ACC112 (cell line): ENCODE results near the gene LLGL2.
"Not testable (repeated sequence)": the region's sequence is repeated elsewhere in the genome, so short reads cannot be mapped to it uniquely, and the experiment has no call there.

Source experiments
- H2AFZ ChIP-seq: fragments of 200-600 bp; sonication (generic); one replicate; pipeline ENCODE4 v1.6.0; 2017; ENCODE audit warnings: antibody characterized with exemption, low read length; ENCODE audit not compliant: unreplicated experiment
- H3K27ac ChIP-seq: fragments of 200-600 bp; sonication (generic); 2 replicates; pipeline ENCODE4 v1.5.1; 2014; ENCODE audit warnings: low read depth, mild to moderate bottlenecking, antibody characterized with exemption, low read length, moderate library complexity
- H3K27me3 ChIP-seq: fragments of 200-600 bp; sonication (generic); 2 replicates; pipeline ENCODE4 v1.6.1; 2014; ENCODE audit warnings: mild to moderate bottlenecking, antibody characterized with exemption, low read length, moderate library complexity, mixed read lengths; ENCODE audit not compliant: insufficient read depth
- H3K36me3 ChIP-seq: fragments of 200-600 bp; sonication (generic); 2 replicates; pipeline ENCODE4 v1.6.1; 2016; ENCODE audit warnings: mild to moderate bottlenecking, antibody characterized with exemption, low read length, moderate library complexity, mixed read lengths; ENCODE audit not compliant: insufficient read depth
- H3K4me1 ChIP-seq: fragments of 200-600 bp; sonication (generic); one replicate; pipeline ENCODE4 v1.6.1; 2016; ENCODE audit warnings: low read length, mixed read lengths; ENCODE audit not compliant: insufficient read depth, unreplicated experiment, control insufficient read depth
- H3K4me3 ChIP-seq: fragments of 200-600 bp; sonication (generic); 2 replicates; pipeline ENCODE4 v1.5.1; 2014; ENCODE audit warnings: mild to moderate bottlenecking, low read depth, low read length
- H3K79me2 ChIP-seq: fragments of 200-600 bp; sonication (generic); one replicate; pipeline ENCODE4 v1.6.0; 2016; ENCODE audit warnings: low read length; ENCODE audit not compliant: control insufficient read depth, unreplicated experiment, insufficient read depth

LLGL2 gene, protein sequence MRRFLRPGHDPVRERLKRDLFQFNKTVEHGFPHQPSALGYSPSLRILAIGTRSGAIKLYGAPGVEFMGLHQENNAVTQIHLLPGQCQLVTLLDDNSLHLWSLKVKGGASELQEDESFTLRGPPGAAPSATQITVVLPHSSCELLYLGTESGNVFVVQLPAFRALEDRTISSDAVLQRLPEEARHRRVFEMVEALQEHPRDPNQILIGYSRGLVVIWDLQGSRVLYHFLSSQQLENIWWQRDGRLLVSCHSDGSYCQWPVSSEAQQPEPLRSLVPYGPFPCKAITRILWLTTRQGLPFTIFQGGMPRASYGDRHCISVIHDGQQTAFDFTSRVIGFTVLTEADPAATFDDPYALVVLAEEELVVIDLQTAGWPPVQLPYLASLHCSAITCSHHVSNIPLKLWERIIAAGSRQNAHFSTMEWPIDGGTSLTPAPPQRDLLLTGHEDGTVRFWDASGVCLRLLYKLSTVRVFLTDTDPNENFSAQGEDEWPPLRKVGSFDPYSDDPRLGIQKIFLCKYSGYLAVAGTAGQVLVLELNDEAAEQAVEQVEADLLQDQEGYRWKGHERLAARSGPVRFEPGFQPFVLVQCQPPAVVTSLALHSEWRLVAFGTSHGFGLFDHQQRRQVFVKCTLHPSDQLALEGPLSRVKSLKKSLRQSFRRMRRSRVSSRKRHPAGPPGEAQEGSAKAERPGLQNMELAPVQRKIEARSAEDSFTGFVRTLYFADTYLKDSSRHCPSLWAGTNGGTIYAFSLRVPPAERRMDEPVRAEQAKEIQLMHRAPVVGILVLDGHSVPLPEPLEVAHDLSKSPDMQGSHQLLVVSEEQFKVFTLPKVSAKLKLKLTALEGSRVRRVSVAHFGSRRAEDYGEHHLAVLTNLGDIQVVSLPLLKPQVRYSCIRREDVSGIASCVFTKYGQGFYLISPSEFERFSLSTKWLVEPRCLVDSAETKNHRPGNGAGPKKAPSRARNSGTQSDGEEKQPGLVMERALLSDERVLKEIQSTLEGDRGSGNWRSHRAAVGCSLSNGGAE

GRCh38 chr17:75524970-75525805 lies at the start of gene LLGL2:
Gene LLGL2 (plus strand): TSS chr17:75525697. CDS start chr17:75543427, 17,730 bp downstream.
- peaks cover 17% of the 10 kb centered on the region for H3K27me3 ChIP-seq
- H3K4me1 ChIP-seq, result no peaks in the 10 kb centered on the region
- no peaks in the 10 kb centered on the region for H3K79me2 ChIP-seq
- H3K36me3 ChIP-seq, result no peaks in the 10 kb centered on the region
- peak within 1 kb of the TSS; percentile 57 for H2AFZ ChIP-seq
- peak within 1 kb of the TSS; percentile 61 for H3K4me3 ChIP-seq
- H3K27ac ChIP-seq, result no peak within 1 kb of the TSS

DNA sequence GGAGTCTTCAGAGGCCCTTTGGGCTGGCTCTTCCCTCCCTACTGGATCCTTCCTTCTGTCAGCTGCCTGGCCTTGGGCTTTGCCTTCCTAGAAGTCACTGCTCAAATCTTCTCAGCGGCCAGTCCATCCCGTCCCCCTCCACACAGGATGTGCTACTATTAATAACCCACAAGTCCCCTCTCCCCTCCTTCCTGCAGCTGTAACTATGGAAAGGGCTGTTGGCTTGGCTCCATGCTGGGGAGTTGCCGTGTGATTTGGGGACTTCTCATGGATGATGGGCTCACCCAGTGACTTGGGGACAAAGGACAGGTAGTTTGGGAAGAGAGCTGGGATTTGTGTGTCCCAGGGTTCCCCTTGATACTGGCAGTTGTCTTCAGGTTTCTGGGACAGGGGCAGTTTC lies 49.6 kb upstream of the LLGL2 start:
- H3K79me2 ChIP-seq, result no peaks in the 10 kb centered on the region
- H3K27ac ChIP-seq, result no peak overlapping the region
- no peaks in the 10 kb centered on the region for H3K27me3 ChIP-seq
- H3K4me3 ChIP-seq, result no peak overlapping the region
- no peak overlapping the region for H2AFZ ChIP-seq
- H3K36me3 ChIP-seq, result no peaks in the 10 kb centered on the region
- H3K4me1 ChIP-seq, result no peaks in the 10 kb centered on the region

- H3K4me3 ChIP-seq, result no peak overlapping the region
- H3K27me3 ChIP-seq, result no peaks in the 10 kb centered on the region
- no peaks in the 10 kb centered on the region for H3K79me2 ChIP-seq
- H3K4me1 ChIP-seq, result no peaks in the 10 kb centered on the region
- no peak overlapping the region for H3K27ac ChIP-seq
- H3K36me3 ChIP-seq, result no peaks in the 10 kb centered on the region
- no peak overlapping the region for H2AFZ ChIP-seq
Measured at GRCh38 chr17:75476271-75476671, 49.2 kb upstream of the LLGL2 start.

DNA sequence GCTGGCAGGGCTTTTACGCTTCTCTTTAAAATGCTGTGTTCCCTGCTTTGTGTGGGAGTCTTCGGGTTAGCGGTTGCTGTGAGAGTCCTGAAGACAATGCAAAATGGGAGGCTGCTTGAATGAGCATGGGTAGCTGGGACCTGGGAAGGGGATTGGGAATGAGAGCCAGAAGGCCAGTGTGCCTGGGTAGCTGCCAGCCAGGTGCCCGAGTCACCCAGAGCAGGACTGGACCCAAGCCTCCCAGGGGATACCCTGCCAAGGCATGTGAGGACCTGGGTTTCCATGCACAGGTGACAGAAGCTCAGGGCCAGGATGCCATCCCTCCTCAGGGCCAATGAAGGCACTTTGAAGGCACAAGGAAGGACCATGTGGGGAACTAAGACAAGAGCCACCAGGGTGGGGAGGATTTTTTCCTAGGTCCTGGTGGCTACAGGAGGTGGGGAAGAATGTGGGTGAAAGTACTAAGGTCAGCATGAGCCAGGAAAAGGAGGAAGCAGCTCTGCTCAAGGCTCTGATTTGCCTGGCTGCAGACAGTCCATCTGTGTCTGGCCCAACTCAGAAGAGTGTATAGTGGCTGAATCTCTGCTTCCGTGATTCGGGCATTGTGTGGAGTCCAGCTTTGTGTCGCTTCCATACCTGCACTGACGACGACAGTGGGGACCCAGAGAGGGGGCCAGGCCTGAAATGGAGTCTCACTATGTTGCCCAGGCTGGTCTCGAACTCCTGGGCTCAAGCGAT lies 48.6 kb upstream of the LLGL2 start:
- H3K4me1 ChIP-seq, result no peaks in the 10 kb centered on the region
- H2AFZ ChIP-seq, result no peak overlapping the region
- H3K27ac ChIP-seq, result no peak overlapping the region
- H3K4me3 ChIP-seq, result no peak overlapping the region
- H3K27me3 ChIP-seq, result no peaks in the 10 kb centered on the region
- no peaks in the 10 kb centered on the region for H3K36me3 ChIP-seq
- no peaks in the 10 kb centered on the region for H3K79me2 ChIP-seq

DNA sequence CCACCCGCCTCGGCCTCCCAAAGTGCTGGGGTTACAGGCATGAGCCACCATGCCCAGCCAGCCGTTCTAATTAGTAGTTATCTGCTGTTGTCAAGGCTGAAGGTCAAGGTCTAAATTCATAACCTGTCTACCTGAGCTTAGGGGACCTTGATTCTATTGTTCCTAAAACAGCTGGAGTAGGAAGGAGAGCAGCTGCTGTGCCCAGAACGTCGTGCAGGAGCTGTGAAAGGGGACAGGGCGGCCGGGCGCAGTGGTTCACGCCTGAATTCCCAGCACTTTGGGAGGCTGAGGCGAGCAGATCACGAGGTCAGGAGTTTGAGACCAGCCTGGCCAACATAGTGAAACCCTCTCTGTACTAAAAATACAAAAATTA lies 48.0 kb upstream of the LLGL2 start:
- H3K4me1 ChIP-seq, H3K27ac ChIP-seq, H3K27me3 ChIP-seq, H3K4me3 ChIP-seq, H3K36me3 ChIP-seq, H2AFZ ChIP-seq, H3K79me2 ChIP-seq: not testable (repeated sequence)

DNA sequence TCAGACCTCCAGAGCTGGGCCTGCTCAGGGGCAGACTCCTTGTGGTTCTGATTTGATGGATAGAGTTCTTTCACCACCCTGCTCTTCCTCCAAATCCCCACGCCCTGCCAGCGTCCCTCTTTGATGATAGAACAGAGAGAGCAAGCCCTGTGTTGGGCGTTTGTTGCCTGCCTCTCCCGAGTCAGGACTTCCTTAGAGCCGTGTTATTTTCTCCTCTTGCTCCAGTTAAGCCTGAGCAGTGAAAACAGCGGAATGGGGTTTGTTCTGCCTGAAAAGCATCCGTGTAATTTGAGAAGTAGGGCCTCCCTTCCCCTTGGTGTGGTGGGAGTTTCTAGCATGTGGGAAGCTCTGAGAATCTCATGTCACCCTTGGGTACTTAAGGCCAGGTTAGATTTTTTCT lies 47.0 kb upstream of the LLGL2 start:
- Histone ChIP-seq H2AFZ (no peak overlapping the region), H3K27ac (no peak overlapping the region)

GRCh38 chr17:75480281-75480680 lies 45.2 kb upstream of the LLGL2 start:
- no peak overlapping the region for H3K27ac ChIP-seq
- H3K4me3 ChIP-seq, result no peak overlapping the region
- H3K36me3 ChIP-seq, result no peaks in the 10 kb centered on the region
- no peaks in the 10 kb centered on the region for H3K79me2 ChIP-seq
- no peaks in the 10 kb centered on the region for H3K27me3 ChIP-seq
- no peak overlapping the region for H2AFZ ChIP-seq
- H3K4me1 ChIP-seq, result no peaks in the 10 kb centered on the region

More for the DNA sequence above, 47.0 kb upstream of the LLGL2 start:
- H3K79me2 ChIP-seq, result no peaks in the 10 kb centered on the region
- H3K36me3 ChIP-seq, result no peaks in the 10 kb centered on the region
- H3K4me3 ChIP-seq, result no peak overlapping the region
- H3K27me3 ChIP-seq, result no peaks in the 10 kb centered on the region
- no peaks in the 10 kb centered on the region for H3K4me1 ChIP-seq

DNA sequence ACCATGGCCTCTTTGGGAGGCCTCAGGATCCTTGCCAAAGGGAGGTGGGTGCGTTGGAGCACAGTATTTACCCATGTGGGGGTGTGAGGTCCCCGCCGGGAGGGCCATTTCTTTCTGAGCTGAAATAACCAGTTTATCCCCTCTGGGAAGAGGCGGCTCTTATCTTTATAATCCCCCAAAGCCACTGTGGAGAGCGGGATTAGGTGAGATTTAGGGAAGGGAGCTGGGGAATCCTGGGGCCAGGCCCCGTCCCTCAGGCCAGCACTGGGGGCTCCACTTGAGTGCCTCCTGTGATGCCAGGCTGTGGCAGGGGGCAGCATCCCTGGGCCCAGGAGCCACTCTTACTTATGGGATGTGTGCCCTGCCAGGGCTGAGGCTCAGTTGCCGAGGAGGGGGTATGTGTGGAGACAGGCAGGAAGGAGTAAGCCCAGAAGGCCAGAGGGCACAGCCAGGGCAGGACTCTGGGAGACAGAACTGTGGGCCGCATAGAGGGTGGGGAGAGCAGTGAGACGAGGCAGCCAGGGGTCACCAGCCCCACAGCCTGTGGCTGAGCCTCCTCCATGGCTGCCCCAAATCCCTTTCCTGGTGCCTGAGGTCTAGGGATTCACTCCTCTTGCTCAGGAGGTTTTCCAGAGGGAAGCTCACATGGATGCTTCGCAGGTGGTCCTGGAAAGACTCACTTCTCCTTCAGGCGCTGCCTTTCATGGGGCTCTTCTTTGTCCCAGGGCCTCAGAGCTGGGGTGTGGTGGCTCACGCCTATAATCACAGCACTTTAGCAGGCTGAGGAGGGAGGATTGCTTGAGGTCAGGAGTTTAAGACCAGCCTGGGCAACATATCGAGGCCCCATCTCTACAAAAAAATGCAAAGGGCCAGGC lies 44.1 kb upstream of the LLGL2 start:
- Histone ChIP-seq H3K4me1 (no peaks in the 10 kb centered on the region), H3K27ac (no peak overlapping the region), H3K4me3 (no peak overlapping the region), H3K27me3 (no peaks in the 10 kb centered on the region), H2AFZ (no peak overlapping the region), H3K79me2 (no peaks in the 10 kb centered on the region), H3K36me3 (no peaks in the 10 kb centered on the region)

GRCh38 chr17:75482098-75482942 lies 43.2 kb upstream of the LLGL2 start:
- H3K36me3 ChIP-seq, result no peaks in the 10 kb centered on the region
- H2AFZ ChIP-seq, result no peak overlapping the region
- no peaks in the 10 kb centered on the region for H3K79me2 ChIP-seq
- H3K4me3 ChIP-seq, result no peak overlapping the region
- H3K27ac ChIP-seq, result no peak overlapping the region
- H3K4me1 ChIP-seq, result no peaks in the 10 kb centered on the region
- H3K27me3 ChIP-seq, result no peaks in the 10 kb centered on the region
